Measurements from ENCODE around the gene ANKMY1. TPM values are rescaled to one million over a fixed set of nuclear protein-coding genes. Genes with fewer than 3 reads are reported as not detected.
"Not testable (repeated sequence)": the region's sequence is repeated elsewhere in the genome, so short reads cannot be mapped to it uniquely, and the experiment has no call there.

The ANKMY1 gene
- total RNA-seq, 1 donor from 2014 or later, result 5.9 TPM

DNA sequence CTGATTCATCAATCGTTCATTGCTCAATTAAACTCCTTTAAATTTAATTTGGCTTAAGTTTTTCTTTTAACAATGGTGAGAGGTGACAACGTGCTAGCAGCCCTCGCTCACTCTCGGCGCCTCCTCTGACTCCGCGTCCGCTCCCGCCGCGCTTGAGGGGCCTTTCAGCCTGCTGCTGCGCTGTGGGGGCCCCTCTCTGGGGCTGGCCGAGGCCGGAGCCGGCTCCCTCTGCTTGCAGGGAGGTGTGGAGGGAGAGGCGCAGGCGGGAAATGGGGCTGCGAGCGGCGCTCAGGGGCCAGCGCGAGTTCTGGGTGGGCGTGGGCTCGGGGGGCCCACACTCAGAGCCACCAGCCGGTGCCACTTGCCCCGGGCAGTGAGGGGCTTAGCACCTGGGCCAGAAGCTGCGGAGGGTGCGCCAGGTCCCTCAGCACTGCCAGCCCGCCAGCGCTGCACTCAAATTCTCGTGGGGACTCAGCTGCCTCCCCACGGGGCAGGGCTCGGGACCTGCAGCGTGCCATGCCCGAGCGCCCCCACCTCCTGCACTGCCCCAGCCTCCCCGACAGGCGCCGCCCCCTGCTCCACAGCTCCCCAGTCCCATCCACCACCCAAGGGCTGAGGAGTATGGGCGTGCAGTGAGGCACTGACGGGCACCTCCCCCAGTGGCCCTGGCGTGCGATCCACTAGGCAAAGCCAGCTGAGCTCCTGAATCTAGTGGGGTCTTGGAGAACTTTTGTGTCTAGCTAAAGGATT, 19.6 kb downstream of the ANKMY1 start:
- no peak for DNase-seq (ENCODE audit: missing footprints)
- intact Hi-C loops (cut with DNase I), result no loop called here
- ATAC-seq, result no peak

DNA sequence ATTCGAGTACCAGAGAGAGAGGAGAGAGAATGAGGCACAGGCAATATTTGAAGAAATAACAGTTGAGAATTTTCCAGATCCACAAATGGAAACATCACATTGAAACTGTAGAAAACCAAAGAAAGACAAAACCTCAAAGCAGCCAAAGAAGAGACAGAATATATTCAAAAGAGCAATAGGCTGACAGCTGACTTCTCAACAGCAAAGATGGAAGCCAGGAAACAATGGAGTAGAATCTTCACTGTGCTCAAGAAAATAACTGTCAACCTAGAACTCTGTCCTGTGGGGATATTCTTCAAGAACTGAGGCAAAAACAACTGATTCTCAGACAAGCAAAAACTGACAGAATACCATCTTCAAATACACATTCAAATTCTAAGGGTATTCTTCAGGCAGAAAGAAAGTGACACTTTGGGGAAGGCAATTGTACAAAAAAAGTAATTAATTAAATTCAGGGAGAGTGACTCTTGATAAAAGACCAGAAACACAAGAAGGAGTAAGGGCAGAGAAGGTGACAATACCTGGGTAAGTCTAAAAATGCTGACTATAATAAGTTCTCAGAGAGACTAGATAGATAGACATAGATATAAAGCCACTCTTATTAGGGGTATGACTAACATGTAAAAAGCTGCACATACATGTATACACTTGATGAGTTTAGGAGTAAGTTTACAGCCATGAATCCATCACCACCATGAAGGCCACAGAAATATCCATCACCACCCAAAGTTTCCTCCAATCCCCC, 25.6 kb downstream of the ANKMY1 start:
- no peak for ATAC-seq
- intact Hi-C loops (cut with DNase I), result no loop called here
- no peak for DNase-seq (ENCODE audit: missing footprints)

DNA sequence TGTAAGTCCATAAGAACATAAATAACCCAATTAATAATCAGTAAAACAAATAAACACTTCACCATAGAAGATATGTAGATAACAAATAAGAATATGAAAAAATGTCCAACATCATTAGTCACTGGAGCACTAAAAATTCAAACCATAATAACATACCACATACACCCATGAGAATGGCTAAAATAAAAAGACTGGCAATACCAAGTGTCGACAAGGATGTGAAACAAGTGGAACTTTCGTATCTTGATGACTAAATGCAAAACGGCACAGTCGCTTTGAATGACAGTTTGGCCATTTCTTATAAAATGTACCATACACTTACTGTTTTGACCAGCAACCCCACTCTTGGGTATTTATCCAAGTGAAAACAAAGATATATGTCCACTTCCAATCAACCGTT, 26.8 kb downstream of the ANKMY1 start:
- ATAC-seq, result no peak
- DNase-seq (ENCODE audit: missing footprints), result no peak
- intact Hi-C loops (cut with DNase I), result no loop called here

DNA sequence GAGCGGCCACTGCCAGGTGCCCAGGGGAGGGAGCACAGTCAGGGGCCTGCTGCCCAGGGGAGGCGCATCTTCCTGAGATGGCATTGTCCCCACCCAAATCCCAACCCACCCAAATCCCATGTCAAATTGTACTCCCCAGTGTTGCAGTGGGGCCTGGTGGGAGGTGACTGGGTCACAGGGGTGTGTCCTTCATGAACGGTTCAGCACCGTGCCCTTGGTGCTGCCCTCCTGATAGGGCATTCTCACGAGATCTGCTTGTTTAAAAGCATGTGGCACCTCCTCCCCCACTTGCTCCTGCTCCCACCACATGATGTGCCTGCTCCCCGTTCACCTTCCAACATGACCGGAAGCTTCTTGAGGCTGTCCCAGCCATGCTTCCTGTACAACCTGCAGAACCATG, 27.6 kb downstream of the ANKMY1 start:
- DNase-seq (ENCODE audit: missing footprints) (no peak), ATAC-seq (no peak)
- intact Hi-C loops (cut with DNase I), result no loop called here

DNA sequence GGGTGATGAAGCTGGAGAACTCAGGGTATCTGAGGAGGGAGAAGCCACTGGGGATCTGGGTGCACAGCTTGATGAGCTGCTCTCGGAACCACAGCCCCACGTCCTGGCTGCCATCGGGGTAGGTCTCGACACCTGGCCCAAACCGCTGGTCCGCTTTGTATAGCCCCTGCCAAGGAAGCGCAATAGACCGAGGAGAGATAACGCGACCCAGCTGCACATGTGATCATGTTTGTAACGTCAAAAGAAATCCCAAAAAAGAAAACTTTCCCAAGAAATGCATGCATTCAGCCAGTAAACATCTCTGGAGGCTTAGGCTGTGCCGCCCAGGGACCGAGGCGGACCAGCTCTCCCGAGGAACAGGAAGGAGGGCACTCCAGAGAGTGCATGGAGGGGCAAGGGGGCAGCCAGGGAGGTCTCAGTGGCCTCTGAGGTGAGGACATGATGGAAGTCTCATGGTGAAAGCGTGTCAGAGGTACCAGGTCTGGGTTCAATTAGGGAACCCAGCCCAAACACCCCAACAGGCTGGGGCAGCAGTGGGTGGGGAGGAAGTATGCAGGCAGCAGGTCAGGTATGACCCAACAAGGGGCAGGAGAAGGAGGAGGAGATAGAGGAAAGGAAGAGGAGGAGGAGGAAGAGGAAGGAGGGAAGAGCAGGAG, 28.3 kb downstream of the ANKMY1 start:
- no peak for DNase-seq (ENCODE audit: missing footprints)
- intact Hi-C loops (cut with DNase I), result no loop called here

DNA sequence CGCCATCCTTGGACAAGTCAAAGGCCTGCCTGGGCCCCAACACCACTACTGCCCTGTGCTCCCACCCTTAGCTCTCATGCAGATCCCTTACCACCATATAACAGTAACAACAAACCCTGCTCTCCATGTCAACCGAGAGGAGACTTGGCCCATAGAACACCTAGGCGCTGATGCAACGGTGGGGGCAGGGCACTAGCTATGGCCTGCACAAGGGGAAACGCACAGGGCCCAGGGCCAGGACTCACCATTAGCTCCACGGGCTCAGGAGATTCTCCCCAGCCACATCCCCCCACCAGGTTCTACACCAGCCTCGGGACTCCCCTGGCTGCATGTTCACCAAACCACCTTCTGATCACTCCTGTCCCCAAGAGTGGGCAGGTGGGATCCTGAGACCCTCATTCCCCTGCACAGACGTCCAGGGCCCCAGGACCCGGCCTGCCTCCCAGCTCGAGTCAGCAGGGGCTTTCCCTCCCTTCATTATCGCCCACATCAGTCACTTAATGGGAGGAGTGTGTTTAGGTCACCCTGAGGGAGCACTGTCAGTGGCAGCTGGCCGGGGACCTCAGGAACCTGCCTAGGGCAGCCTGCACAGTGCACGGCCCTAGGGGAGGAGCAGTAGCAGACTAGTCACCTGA, 29.3 kb downstream of the ANKMY1 start:
- intact Hi-C loops (cut with DNase I), result no loop called here
- no peak for ATAC-seq
- DNase-seq (ENCODE audit: missing footprints), result no peak

More for the DNA sequence above, 28.3 kb downstream of the ANKMY1 start:
- no peak for ATAC-seq

DNA sequence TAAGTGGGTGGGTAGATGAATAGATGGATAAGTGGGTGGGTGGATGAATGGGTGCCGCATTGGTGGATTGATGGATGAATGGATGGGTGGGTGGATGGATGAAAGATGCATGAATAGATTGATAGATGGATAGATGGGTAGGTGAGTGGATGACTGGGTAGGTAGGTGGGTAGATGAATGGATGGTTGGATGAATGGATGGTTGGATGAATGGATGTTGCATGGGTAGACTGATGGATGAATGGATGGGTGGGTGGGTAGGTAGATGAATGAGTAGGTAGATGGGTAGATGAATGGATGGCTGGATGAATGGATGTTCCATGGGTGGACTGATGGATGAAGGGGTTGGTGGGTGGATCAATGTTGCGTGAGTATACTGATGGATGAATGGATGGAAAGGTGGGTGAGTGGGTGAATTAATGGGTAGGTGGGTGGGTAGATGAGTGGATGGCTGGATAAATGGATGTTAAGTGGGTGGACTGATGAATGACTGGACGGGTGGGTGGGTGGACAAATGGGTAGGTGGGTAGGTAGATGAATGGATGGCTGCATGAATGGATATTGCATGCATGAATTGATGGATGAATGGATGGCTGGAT, 30.5 kb downstream of the ANKMY1 start:
- DNase-seq (ENCODE audit: missing footprints), result no peak
- intact Hi-C loops (cut with DNase I), result no loop called here
- ATAC-seq, result no peak

DNA sequence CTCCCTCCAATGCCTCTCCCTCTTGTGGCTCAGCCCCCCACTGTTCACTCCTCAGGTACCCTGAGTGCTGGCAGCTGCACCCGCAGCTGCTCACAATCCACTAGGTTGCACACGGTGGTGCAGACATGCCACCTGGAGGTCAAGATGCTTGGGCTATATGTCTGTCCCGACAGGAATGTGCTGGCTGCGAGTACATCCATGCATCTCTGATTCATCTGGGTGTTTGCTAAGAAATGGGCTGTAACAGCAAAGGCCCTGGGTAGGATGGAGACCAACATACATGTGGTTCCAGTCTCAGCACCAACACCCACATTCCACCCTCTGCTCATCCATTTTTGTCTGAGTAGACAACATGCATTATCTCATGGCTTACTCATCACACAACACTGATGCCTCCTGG, 31.3 kb downstream of the ANKMY1 start:
- no peak for DNase-seq (ENCODE audit: missing footprints)
- intact Hi-C loops (cut with DNase I), result no loop called here
- no peak for ATAC-seq

DNA sequence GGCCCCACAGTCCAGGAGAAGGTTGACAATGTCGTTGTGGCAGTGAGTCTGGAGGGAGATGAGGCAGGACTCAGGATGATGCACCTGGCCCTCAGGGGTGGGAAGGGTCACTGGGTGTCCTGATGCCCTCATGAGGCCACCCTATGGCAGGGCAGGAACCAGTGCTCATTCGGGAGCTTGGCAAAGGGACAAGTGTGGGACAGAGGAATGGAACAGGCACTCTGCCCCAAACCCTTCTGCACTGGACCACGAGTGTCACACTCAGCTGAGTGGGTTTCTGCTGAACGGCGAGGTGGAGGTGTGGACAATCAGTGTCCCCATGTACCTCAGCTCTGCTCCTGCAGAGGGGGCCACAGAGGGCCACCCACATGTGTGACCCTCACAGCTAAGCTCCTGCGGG, 32.0 kb downstream of the ANKMY1 start:
- intact Hi-C loops (cut with DNase I), result no loop called here
- ATAC-seq, result no peak
- no peak for DNase-seq (ENCODE audit: missing footprints)

DNA sequence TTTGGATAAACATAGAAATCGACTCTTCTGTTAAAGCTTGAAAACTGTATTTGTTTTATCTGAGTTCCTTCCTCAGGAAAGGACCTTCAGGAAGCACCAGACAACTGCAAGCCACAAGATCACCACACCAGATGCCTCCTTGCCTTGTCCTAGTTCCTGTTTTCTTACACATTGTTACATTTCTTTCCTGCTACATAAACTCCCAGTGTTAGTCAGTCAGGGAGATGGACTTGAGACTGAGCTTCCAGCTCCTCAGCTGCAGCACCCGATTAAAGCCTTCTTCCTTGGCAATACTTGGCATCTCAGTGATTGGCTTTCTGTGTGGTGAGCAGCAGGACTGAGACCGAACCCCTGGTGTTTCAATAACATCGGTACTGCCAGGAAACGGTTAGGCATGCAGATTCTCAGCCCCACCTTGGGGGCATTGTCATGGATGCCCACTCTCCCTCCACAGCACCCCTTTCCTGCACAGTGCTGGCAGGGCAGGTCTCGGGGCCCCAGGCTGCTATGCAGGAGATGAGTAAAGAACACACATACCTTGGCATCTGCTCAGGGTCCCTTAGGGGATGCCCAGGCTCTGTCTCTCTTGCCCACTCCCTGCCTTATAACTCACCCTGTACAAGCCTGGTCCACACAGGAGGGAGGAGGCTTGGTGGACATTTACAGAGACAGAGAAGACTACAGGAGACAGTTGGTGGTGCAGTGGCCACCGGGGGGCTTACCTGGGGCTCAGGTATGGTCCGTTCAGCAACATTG, 32.6 kb downstream of the ANKMY1 start:
- intact Hi-C loops (cut with DNase I), result no loop called here
- ATAC-seq (no peak), DNase-seq (ENCODE audit: missing footprints) (no peak)

DNA sequence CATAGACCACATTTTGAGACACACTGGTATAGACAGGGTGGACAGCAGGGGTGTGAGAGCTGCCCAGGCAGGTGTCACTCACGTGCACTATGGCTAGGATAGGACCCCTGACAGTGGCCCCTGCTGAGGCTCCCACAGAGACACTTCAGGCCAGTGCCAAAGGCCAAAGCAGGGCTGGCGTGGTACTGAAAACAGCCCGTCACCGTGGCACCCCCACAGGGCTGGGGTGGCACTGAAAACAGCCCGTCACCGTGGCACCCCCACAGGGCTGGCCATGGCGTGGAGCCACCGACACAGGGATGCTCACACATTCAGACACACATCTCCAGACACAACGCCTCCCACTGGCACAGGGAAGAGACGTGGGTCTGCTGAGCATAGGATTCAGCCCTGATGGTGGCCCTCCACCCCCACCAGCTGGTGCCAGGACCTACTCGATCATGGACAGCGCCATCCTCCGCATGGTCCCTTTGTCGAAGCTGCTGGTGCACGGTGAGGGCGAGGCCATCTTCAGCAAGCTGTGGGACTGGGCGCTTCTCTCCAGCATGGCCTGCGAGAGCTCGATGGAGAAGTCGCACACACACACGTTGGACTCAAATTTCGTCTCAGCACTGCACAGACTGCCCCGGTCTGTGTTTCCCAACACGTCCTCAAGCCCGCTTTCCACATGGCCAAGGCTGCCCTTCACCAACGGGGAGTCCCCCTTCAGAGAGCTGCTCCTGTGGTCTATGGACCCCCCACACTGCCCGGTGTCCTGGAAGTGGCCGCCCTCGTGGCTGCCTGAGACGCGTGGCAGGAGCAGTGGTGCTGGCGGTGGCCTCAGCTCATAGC, 34.1 kb downstream of the ANKMY1 start:
- DNase-seq (ENCODE audit: missing footprints), result no peak
- intact Hi-C loops (cut with DNase I), result no loop called here
- ATAC-seq, result no peak

DNA sequence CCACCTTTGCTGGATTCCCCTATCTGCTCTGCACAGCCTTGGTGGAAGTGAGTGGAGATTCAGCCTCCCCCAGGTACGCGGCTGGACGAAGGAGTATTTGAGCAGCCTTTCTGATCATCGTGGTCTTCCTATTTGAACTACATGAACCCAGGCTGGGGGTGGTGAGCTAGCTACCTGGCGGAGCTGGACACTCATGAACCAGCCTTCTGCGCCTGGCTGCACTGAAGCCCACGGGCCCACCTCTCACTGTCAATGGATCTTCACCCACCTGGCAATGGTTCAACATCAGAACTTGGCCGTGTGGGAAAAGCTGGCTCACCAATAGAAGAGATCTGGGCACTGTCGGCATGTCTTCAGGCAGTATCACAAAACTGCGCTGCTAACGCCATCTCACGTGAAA, 35.4 kb downstream of the ANKMY1 start:
- DNase-seq (ENCODE audit: missing footprints) (no peak), ATAC-seq (no peak)
- intact Hi-C loops (cut with DNase I), result no loop called here

DNA sequence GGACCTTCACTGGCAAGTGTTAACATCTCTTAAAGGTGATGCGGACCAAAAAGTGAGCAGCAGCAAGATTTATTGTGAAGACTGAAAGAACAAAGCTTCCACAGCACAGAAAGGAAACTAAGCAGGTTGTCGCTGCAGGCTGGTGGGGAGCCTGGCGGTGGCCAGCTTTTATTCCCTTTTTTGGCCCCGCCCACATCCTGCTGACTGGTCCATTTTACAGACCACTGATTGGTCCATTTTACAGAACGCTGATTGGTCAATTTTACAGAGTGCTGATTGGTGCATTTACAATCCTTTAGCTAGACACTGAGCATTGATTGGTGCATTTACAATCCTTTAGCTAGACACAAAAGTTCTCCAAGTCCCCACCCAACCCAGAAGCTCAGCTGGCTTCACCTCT, 35.9 kb downstream of the ANKMY1 start:
- DNase-seq (ENCODE audit: missing footprints); ATAC-seq; intact Hi-C loops (cut with DNase I): not testable (repeated sequence)

DNA sequence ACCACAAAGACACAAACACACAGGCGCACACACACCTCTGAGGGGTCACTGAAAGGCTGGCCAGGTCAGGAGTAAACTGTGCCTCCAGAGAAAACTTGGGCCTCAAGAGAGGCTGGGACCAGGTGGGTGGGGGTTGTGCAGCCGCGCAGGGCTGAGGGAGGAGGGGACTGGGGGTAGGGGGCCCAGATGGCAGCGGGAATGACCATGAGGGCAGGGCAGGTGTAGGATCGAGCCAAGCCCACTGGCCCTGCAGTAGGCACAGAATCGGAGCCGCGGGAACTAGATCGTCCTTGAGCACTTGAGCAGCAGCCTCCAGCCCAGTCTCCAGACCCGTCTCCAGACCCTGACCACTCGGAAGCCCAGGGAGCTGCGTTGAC, 36.8 kb downstream of the ANKMY1 start:
- intact Hi-C loops (cut with DNase I), result no loop called here
- ATAC-seq (no peak), DNase-seq (ENCODE audit: missing footprints) (no peak)

DNA sequence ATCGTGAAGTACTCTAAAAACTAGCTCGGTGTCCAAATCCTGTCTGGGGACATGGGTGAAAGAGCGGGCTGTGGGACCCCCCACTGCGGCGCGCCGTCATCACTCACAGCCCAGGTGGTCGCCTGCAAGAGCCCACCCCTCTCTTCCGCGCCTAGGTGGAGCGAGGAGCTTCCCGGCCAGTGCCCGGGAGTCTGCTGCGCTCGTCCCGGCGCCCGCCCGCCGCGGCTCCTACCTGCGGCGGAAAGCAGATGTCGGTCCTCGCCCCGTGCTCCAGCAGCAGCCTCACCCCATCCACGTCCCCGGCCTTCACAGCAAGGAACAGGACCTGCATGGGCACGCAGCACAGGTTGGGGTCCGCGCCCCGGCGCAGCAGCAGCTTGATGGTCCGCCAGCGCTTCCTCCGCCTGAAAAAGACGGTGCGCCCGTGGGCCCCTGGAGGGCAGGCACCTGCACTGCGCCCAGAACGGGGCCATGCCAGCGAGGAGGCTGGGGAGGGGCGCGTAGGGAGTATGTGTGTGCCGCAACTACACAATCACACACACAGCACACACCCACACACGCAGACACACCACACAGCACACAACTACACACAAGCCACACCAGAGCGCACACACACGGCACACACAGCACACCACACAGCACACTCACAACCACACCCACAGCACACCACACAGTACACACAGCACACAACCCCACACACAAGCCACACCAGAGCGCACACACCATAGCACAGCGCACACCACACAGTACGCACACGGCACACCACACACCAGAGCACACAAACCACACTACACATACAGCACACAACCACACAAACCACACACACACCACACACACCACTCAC, 37.4 kb downstream of the ANKMY1 start:
- intact Hi-C loops (cut with DNase I), result no loop called here
- no peak for ATAC-seq
- no peak for DNase-seq (ENCODE audit: missing footprints)

DNA sequence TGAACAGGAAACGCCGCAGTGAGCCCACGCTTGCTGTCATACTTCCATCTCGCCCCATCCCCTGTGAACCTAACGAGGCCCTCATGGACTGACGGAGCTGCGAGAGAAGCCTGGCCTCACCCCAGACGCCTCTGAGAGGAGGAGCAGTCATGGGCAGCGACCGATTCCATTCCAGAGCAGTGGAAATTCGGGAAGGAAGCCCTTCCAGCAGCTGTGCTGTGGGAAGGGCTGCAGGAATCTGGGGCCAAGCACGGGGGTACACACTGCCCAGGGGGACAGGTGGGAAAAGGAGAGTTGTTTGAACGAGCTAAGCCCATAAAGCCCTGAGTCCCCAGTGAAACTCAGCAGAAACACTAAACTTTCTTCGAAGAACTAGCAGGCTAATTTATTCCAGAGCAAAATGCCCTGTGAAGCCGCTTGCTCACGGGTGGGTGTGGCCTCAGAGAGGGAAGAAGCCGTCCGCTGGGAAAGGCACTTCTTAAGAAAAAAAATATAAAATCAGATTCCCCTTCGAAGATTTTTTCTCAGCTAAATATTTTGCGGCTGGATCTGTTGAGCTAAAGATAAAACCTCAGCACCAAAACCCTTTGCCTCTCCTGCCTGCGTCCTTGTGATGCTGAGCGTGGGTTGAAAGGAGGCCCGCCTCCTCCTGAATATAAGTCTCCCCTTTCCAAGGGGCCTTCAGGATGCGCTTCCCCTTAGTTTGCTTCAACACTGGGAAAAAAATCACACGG, 38.2 kb downstream of the ANKMY1 start:
- ATAC-seq, result no peak
- DNase-seq (ENCODE audit: missing footprints), result no peak
- intact Hi-C loops (cut with DNase I), result loop anchor here (10.0 kb wide), 2 partner anchors 75 to 185 kb away; no protein-coding TSS in a partner anchor
